ENCODE measurements around the gene FAM50A.

The FAM50A gene

DNA sequence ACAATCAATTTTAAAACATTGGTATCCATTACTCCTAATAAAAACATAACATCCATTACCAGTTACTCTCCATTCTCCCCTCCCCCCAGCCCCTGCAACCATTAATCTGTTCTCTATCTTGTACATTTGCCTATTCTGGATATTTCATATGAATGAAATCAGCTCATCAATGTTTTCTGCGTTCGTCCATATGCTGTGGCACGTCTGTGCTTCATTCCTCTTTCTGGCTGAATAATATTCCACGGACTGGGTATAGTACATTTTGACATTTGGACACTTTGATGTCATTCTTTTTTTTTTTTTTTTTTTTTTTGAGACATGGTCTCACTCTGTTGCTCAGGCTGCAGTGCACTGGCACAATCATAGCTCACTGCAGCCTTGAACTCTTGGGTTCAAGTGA is 40.1 kb upstream of the FAM50A start:
- H3K4me3 ChIP-seq (ENCODE audit: control insufficient read depth in 1 of 7, extremely low read depth in 1 of 7, insufficient read depth in 4 of 7, low read depth in 2 of 7, low read length in 6 of 7), result no peak overlapping the region
- H3K27me3 ChIP-seq (replicated peaks in 2 of 5; ENCODE audit: control insufficient read depth in 4 of 5, insufficient read depth in 5 of 5, low read length in 4 of 5), result no peaks in the 10 kb centered on the region
- peaks cover 0 to 22% (median 13%) of the 10 kb centered on the region in 4 experiments for H3K4me1 ChIP-seq (ENCODE audit: control extremely low read depth in 1 of 4, control insufficient read depth in 4 of 4, insufficient read depth in 4 of 4, low read length in 3 of 4)
- H3K27ac ChIP-seq (ENCODE audit: insufficient read depth in 1 of 2, low read depth in 1 of 2, low read length in 2 of 2, poor library complexity in 1 of 2, severe bottlenecking in 2 of 2), result no peak overlapping the region
- DNase-seq, result no peak
- POLR2A ChIA-PET, result no interaction called here
- CTCF ChIA-PET, result interaction anchor here (0.6 kb wide), 1 partner anchor 132 kb away, joined by 3 read pairs; no protein-coding TSS in a partner anchor
- H3K36me3 ChIP-seq (ENCODE audit: control insufficient read depth in 4 of 4, insufficient read depth in 4 of 4, low read length in 3 of 4), result peaks cover 0 to 28% (median 16%) of the 10 kb centered on the region in 4 experiments
- peaks cover 0 to under 1% (median 0%) of the 10 kb centered on the region in 5 experiments for H3K9me3 ChIP-seq (ENCODE audit: control extremely low read depth in 1 of 5, control insufficient read depth in 4 of 5, insufficient read depth in 2 of 5, low read depth in 1 of 5, low read length in 4 of 5)
- WGBS (ENCODE audit: insufficient coverage), result 100% methylated on average over 3 of the region's 4 CpGs

DNA sequence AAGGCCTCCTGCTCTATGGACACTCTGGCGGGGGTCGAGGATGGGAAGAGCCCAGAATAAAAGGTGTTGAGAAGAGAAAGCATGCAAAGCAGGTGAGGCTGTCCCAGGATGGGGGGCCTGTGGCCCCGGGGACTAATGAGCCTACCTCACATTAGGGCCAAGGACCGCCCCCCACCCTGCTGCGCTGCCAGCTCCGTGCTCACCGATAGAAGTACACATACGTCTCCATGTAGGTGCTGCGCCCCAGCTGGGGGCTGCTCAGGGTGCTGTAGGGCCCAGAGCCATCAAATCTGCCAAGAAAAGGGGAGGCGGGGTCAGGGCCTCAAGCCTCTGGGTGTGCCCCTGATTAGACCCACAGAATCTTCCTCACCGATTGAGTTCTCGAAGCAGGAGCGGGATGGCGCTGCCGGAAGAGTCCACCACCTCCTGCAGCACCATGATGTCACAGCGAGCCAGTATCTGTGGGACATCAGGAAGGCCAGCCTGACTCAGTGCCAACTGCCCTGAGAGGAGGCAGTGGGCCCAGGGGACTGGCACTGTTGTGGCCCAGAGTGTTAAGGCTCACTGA is 39.2 kb upstream of the FAM50A start:
- peaks cover 0 to 21% (median 11%) of the 10 kb centered on the region in 4 experiments for H3K36me3 ChIP-seq (ENCODE audit: control insufficient read depth in 4 of 4, insufficient read depth in 4 of 4, low read length in 3 of 4)
- no peaks in the 10 kb centered on the region for H3K9me3 ChIP-seq (ENCODE audit: control extremely low read depth in 1 of 5, control insufficient read depth in 4 of 5, insufficient read depth in 2 of 5, low read depth in 1 of 5, low read length in 4 of 5)
- ChIA-PET POLR2A (no interaction called here), CTCF (no interaction called here)
- H3K4me3 ChIP-seq (ENCODE audit: control insufficient read depth in 1 of 7, extremely low read depth in 1 of 7, insufficient read depth in 4 of 7, low read depth in 2 of 7, low read length in 6 of 7), result no peak overlapping the region
- DNase-seq, result no peak
- no peak overlapping the region for H3K27ac ChIP-seq (ENCODE audit: insufficient read depth in 1 of 2, low read depth in 1 of 2, low read length in 2 of 2, poor library complexity in 1 of 2, severe bottlenecking in 2 of 2)
- H3K27me3 ChIP-seq (replicated peaks in 2 of 5; ENCODE audit: control insufficient read depth in 4 of 5, insufficient read depth in 5 of 5, low read length in 4 of 5), result no peaks in the 10 kb centered on the region
- peaks cover 0 to 19% (median 16%) of the 10 kb centered on the region in 4 experiments for H3K4me1 ChIP-seq (ENCODE audit: control extremely low read depth in 1 of 4, control insufficient read depth in 4 of 4, insufficient read depth in 4 of 4, low read length in 3 of 4)
- WGBS (ENCODE audit: insufficient coverage), result 95% methylated on average over 16 of the region's 16 CpGs

DNA sequence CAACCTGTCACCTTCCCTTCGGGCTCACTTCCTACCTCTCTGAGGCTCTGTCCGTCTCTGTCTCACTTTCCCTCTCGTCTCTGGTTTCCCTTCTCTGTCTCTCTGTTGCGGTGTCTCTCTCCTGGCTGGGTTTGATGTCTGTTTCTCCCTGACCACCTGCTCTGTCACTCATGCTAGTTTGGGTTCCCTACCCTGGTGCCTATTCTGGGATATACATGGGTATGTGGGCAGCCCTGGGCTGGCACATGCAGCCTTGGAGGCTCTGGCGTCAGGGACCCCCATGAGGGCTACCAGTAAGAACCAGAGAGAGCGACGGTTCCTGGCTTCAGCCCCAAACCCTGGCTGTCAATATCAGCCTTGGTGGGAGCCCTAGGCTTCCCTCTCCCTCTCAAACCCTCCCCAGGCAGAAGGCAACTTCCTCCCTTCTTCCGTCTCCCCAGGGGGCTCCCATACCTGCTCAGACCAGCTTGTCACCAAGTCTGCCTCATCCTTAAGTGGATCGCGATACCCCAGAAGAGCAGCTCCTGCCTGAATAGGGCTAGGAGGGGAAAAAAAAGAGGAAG is 35.2 kb upstream of the FAM50A start:
- H3K4me3 ChIP-seq (ENCODE audit: control insufficient read depth in 1 of 7, extremely low read depth in 1 of 7, insufficient read depth in 4 of 7, low read depth in 2 of 7, low read length in 6 of 7), result peak overlapping the region in 5 of 7 experiments; percentile 46 to 75 (median 55)
- WGBS (ENCODE audit: insufficient coverage), result 55% methylated on average over 9 of the region's 10 CpGs
- peaks cover 3 to 33% (median 32%) of the 10 kb centered on the region in 4 experiments for H3K4me1 ChIP-seq (ENCODE audit: control extremely low read depth in 1 of 4, control insufficient read depth in 4 of 4, insufficient read depth in 4 of 4, low read length in 3 of 4)
- H3K36me3 ChIP-seq (ENCODE audit: control insufficient read depth in 4 of 4, insufficient read depth in 4 of 4, low read length in 3 of 4), result peaks cover 0 to 4% (median 0%) of the 10 kb centered on the region in 4 experiments
- H3K27me3 ChIP-seq (replicated peaks in 2 of 5; ENCODE audit: control insufficient read depth in 4 of 5, insufficient read depth in 5 of 5, low read length in 4 of 5), result no peaks in the 10 kb centered on the region
- POLR2A ChIA-PET, result interaction anchor here (0.6 to 2.0 kb wide), 4 partner anchors 11 to 70 kb away, joined by 3 to 18 read pairs (median 6); partner anchors contain the start of genes LAGE3 and RPL10
- CTCF ChIA-PET, result interaction anchor here (0.7 to 1.5 kb wide), 4 partner anchors 8 to 78 kb away, joined by 3 to 4 read pairs (median 3); partner anchors contain the start of genes ATP6AP1 and UBL4A
- H3K9me3 ChIP-seq (ENCODE audit: control extremely low read depth in 1 of 5, control insufficient read depth in 4 of 5, insufficient read depth in 2 of 5, low read depth in 1 of 5, low read length in 4 of 5), result no peaks in the 10 kb centered on the region
- no peak for DNase-seq
- H3K27ac ChIP-seq (ENCODE audit: insufficient read depth in 1 of 2, low read depth in 1 of 2, low read length in 2 of 2, poor library complexity in 1 of 2, severe bottlenecking in 2 of 2), result peak overlapping the region; percentile 25 to 73

DNA sequence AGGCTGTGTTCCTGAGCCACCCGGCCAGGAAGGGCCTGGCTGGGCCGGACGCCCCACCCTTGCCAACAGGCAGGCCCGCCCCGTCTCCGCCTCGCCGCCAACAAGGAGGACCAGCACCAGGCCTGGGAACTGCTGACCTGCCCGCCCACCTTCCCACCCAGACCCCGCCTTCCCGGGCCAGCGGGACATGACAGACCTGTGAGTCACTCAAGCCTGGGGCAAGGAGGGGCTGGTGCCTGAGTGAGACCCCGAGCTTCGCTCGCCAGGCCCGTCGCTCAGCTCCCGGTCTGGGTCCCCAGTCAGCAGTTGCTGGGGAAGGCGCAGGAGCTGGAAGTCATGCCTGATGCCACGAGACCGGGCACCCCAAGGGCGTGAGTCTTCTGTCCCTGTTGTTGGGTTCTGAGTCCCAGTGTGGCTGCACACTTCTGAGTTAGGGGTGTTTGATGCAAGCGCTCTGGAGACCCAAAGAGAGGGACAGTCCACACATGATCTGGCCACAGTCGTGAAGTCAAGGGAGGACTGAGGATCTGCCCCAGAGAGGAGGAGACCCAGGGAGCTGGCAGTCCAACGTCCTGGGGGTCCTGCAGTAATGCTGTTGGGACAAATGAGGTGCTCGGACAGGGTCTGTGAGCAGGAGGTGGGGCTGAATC is 34.6 kb upstream of the FAM50A start, which contains the start of gene DNASE1L1:
DNASE1L1 (minus strand) TSS at position 33 of the 650 bp plus-strand sequence. CDS start 3,686 bp downstream, outside the sequence.
- Histone ChIP-seq H3K9me3 (ENCODE audit: control extremely low read depth in 1 of 5, control insufficient read depth in 4 of 5, insufficient read depth in 2 of 5, low read depth in 1 of 5, low read length in 4 of 5) (no peaks in the 10 kb centered on the region), H3K36me3 (ENCODE audit: control insufficient read depth in 4 of 4, insufficient read depth in 4 of 4, low read length in 3 of 4) (peaks cover 0 to 4% (median 0%) of the 10 kb centered on the region in 4 experiments), H3K27ac (ENCODE audit: insufficient read depth in 1 of 2, low read depth in 1 of 2, low read length in 2 of 2, poor library complexity in 1 of 2, severe bottlenecking in 2 of 2) (peak within 1 kb of the TSS; percentile 25 to 73), H3K4me3 (ENCODE audit: control insufficient read depth in 1 of 7, extremely low read depth in 1 of 7, insufficient read depth in 4 of 7, low read depth in 2 of 7, low read length in 6 of 7) (peak within 1 kb of the TSS in 6 of 7 experiments; percentile 42 to 75 (median 54)), H3K4me1 (ENCODE audit: control extremely low read depth in 1 of 4, control insufficient read depth in 4 of 4, insufficient read depth in 4 of 4, low read length in 3 of 4) (peaks cover 3 to 33% (median 32%) of the 10 kb centered on the region in 4 experiments), H3K27me3 (replicated peaks in 2 of 5; ENCODE audit: control insufficient read depth in 4 of 5, insufficient read depth in 5 of 5, low read length in 4 of 5) (no peaks in the 10 kb centered on the region)
- DNase-seq, result peak; percentile 72 to 87 (median 83)
- WGBS (ENCODE audit: insufficient coverage), result 35% methylated on average over 23 of the region's 26 CpGs
- POLR2A ChIA-PET, result interaction anchor here (1.2 to 2.0 kb wide), 3 partner anchors 12 to 70 kb away, joined by 3 to 18 read pairs (median 5); partner anchors contain the start of genes LAGE3 and RPL10
- CTCF ChIA-PET, result interaction anchor here (0.7 to 1.5 kb wide), 4 partner anchors 8 to 125 kb away, joined by 3 to 4 read pairs (median 3); partner anchors contain the start of genes ATP6AP1 and UBL4A

DNA sequence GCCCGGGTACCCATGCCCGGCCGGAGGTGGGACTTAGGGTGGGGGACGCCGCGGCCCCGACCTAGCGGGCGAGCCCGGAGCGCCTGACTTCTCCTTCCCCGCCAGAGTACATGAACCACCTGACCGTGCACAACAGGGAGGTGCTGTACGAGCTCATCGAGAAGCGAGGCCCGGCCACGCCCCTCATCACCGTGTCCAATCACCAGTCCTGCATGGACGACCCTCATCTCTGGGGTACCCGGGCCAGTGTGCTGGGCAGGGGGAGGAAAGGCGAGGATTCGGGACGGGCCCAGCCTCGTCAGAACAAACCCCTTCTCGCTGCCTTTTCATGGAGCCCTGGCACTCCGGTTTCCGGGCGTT is 32.0 kb upstream of the FAM50A start:
- ChIA-PET POLR2A (interaction anchor here (0.6 to 1.8 kb wide), 6 partner anchors 10 to 489 kb away, joined by 3 to 8 read pairs (median 4); partner anchors contain the start of gene RPL10), CTCF (interaction anchor here (0.5 to 3.0 kb wide), 9 partner anchors 11 to 130 kb away, joined by 3 to 12 read pairs (median 3); partner anchors contain the start of gene ATP6AP1)
- peaks cover 3 to 33% (median 32%) of the 10 kb centered on the region in 4 experiments for H3K4me1 ChIP-seq (ENCODE audit: control extremely low read depth in 1 of 4, control insufficient read depth in 4 of 4, insufficient read depth in 4 of 4, low read length in 3 of 4)
- H3K36me3 ChIP-seq (ENCODE audit: control insufficient read depth in 4 of 4, insufficient read depth in 4 of 4, low read length in 3 of 4), result peaks cover 0 to 3% (median 0%) of the 10 kb centered on the region in 4 experiments
- no peaks in the 10 kb centered on the region for H3K27me3 ChIP-seq (replicated peaks in 2 of 5; ENCODE audit: control insufficient read depth in 4 of 5, insufficient read depth in 5 of 5, low read length in 4 of 5)
- peak overlapping the region; percentile 15 to 77 for H3K27ac ChIP-seq (ENCODE audit: insufficient read depth in 1 of 2, low read depth in 1 of 2, low read length in 2 of 2, poor library complexity in 1 of 2, severe bottlenecking in 2 of 2)
- 55% methylated on average over 21 of the region's 29 CpGs for WGBS (ENCODE audit: insufficient coverage)
- peak; percentile 69 to 80 (median 79) for DNase-seq
- no peaks in the 10 kb centered on the region for H3K9me3 ChIP-seq (ENCODE audit: control extremely low read depth in 1 of 5, control insufficient read depth in 4 of 5, insufficient read depth in 2 of 5, low read depth in 1 of 5, low read length in 4 of 5)
- peak overlapping the region; percentile 43 to 80 (median 69) for H3K4me3 ChIP-seq (ENCODE audit: control insufficient read depth in 1 of 7, extremely low read depth in 1 of 7, insufficient read depth in 4 of 7, low read depth in 2 of 7, low read length in 6 of 7)

DNA sequence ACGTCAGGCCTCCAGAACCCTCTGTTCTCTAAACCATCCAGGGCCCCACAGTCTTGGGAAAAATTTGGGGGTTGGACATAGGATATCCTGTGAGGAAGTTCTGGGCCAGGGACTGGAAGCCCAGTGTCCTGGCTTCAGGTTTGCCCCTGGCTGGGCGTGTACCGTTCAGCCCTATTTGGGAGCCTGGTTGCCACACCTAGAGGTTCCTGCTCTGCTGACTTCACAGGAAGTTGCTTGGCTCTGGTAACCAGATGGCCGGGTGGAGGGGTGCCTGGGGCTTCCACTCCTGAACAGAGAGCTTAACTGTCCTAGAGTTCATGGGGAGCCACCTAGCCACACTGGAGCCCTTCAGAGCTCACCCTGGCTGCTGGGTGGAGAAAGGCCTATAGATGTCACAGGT is 31.5 kb upstream of the FAM50A start:
- 47% methylated on average over 4 of the region's 4 CpGs for WGBS (ENCODE audit: insufficient coverage)
- peak in 2 of 3 donors; percentile 81 to 85 for DNase-seq

More for the DNA sequence above, 31.5 kb upstream of the FAM50A start:
- Histone ChIP-seq H3K4me1 (ENCODE audit: control extremely low read depth in 1 of 4, control insufficient read depth in 4 of 4, insufficient read depth in 4 of 4, low read length in 3 of 4) (peaks cover 3 to 33% (median 32%) of the 10 kb centered on the region in 4 experiments), H3K36me3 (ENCODE audit: control insufficient read depth in 4 of 4, insufficient read depth in 4 of 4, low read length in 3 of 4) (peaks cover 0 to 3% (median 0%) of the 10 kb centered on the region in 4 experiments), H3K27ac (ENCODE audit: insufficient read depth in 1 of 2, low read depth in 1 of 2, low read length in 2 of 2, poor library complexity in 1 of 2, severe bottlenecking in 2 of 2) (peak overlapping the region; percentile 15 to 77), H3K4me3 (ENCODE audit: control insufficient read depth in 1 of 7, extremely low read depth in 1 of 7, insufficient read depth in 4 of 7, low read depth in 2 of 7, low read length in 6 of 7) (peak overlapping the region; percentile 43 to 80 (median 69)), H3K9me3 (ENCODE audit: control extremely low read depth in 1 of 5, control insufficient read depth in 4 of 5, insufficient read depth in 2 of 5, low read depth in 1 of 5, low read length in 4 of 5) (no peaks in the 10 kb centered on the region), H3K27me3 (replicated peaks in 2 of 5; ENCODE audit: control insufficient read depth in 4 of 5, insufficient read depth in 5 of 5, low read length in 4 of 5) (no peaks in the 10 kb centered on the region)
- POLR2A ChIA-PET, result interaction anchor here (0.7 to 1.8 kb wide), 5 partner anchors 10 to 22 kb away, joined by 3 to 8 read pairs (median 4); partner anchors contain the start of gene RPL10
- CTCF ChIA-PET, result interaction anchor here (0.5 to 3.0 kb wide), 9 partner anchors 10 to 129 kb away, joined by 3 to 12 read pairs (median 3); partner anchors contain the start of gene ATP6AP1
